Measurements from ENCODE around the gene RRP1. TPM values are rescaled to one million over a fixed set of nuclear protein-coding genes. Genes with fewer than 3 reads are reported as not detected.
"Not testable (repeated sequence)": the region's sequence is repeated elsewhere in the genome, so short reads cannot be mapped to it uniquely, and the experiment has no call there.

The RRP1 gene
- total RNA-seq, 1 donor from 2014 or later = 18.4 TPM

GRCh38 chr21:43819511-43820405 lies 30.4 kb downstream of the RRP1 start:
- no peak for DNase-seq

- DNase-seq = no peak
Observed at GRCh38 chr21:43820466-43820865, 31.1 kb downstream of the RRP1 start.

GRCh38 chr21:43822166-43822565 lies 32.8 kb downstream of the RRP1 start:
- not testable (repeated sequence) for DNase-seq

- DNase-seq = not testable (repeated sequence)
Observed at GRCh38 chr21:43822741-43823140, 33.4 kb downstream of the RRP1 start.

- DNase-seq = no peak
Observed at GRCh38 chr21:43824333-43825241, 35.2 kb downstream of the RRP1 start.

- no peak for DNase-seq
Observed at GRCh38 chr21:43825242-43825935, 36.0 kb downstream of the RRP1 start.

- no peak for DNase-seq
Observed at GRCh38 chr21:43825936-43826622, 36.7 kb downstream of the RRP1 start.

GRCh38 chr21:43826623-43826974 lies 37.2 kb downstream of the RRP1 start:
- no peak for DNase-seq

- no peak for DNase-seq
Observed at GRCh38 chr21:43827015-43827611, 37.7 kb downstream of the RRP1 start.

- no peak for DNase-seq
Observed at GRCh38 chr21:43829161-43829560, 39.8 kb downstream of the RRP1 start.

- DNase-seq = no peak
Observed at GRCh38 chr21:43829575-43830119, 40.3 kb downstream of the RRP1 start.

- DNase-seq = no peak
Observed at GRCh38 chr21:43832158-43832550, 42.8 kb downstream of the RRP1 start.

- DNase-seq = no peak
Observed at GRCh38 chr21:43832648-43833047, 43.3 kb downstream of the RRP1 start.

GRCh38 chr21:43834146-43834905 lies 44.9 kb downstream of the RRP1 start:
- no peak for DNase-seq

GRCh38 chr21:43835050-43835449 lies 45.7 kb downstream of the RRP1 start:
- DNase-seq = no peak

GRCh38 chr21:43835861-43836260 lies 46.5 kb downstream of the RRP1 start:
- DNase-seq = no peak

GRCh38 chr21:43836616-43837015 lies 47.2 kb downstream of the RRP1 start:
- no peak for DNase-seq

GRCh38 chr21:43840259-43840658 lies 50.9 kb downstream of the RRP1 start:
- DNase-seq = no peak

GRCh38 chr21:43842742-43843141 lies 53.4 kb downstream of the RRP1 start:
- no peak for DNase-seq

GRCh38 chr21:43844906-43845305 lies 55.5 kb downstream of the RRP1 start:
- DNase-seq = not testable (repeated sequence)

GRCh38 chr21:43845386-43845785 lies 56.0 kb downstream of the RRP1 start:
- DNase-seq = no peak

Measured in dermis blood vessel endothelial cell (primary cell).